Lower lobe of right lung (tissue), 2 donors: ENCODE data around the gene CELA2A. TPM values are rescaled to one million over a fixed set of nuclear protein-coding genes. Genes with fewer than 3 reads are reported as not detected.

Source experiments
- ATAC-seq, 2 donors: fragments of 200-7000 bp; cut with Tn5 transposase; one replicate each; pipeline ENCODE4 v1.9.1; 2020 to 2022; ENCODE audit warnings: mild to moderate bottlenecking in 2 of 2, moderate library complexity in 2 of 2
- DNase-seq: peaks from one replicate; pipeline ENCODE4 v3.0.0-alpha.2; 2020
- H3K27ac ChIP-seq: fragments of 200-600 bp; one replicate; pipeline ENCODE4 v1.8.0; 2022
- H3K27me3 ChIP-seq: fragments of 200-600 bp; one replicate; pipeline ENCODE4 v1.8.0; 2022; ENCODE audit warnings: low read depth
- H3K36me3 ChIP-seq: fragments of 200-600 bp; one replicate; pipeline ENCODE4 v1.8.0; 2022; ENCODE audit warnings: mild to moderate bottlenecking
- H3K4me1 ChIP-seq: fragments of 200-600 bp; one replicate; pipeline ENCODE4 v1.8.0; 2022
- H3K4me3 ChIP-seq: fragments of 200-600 bp; one replicate; pipeline ENCODE4 v1.8.0; 2022; ENCODE audit warnings: mild to moderate bottlenecking
- H3K9me3 ChIP-seq: fragments of 200-600 bp; one replicate; pipeline ENCODE4 v1.8.0; 2022
- CTCF ChIP-seq: fragments of 200-600 bp; IDR thresholded peaks from one replicate; pipeline ENCODE4 v1.8.0; 2022; ENCODE audit warnings: antibody characterized with exemption, mild to moderate bottlenecking
- intact Hi-C: fragments of 100-400 bp; cut with DNase I; formaldehyde crosslinking; loops from one replicate; pipeline ENCODE4 v1.11.0; 2022
- total RNA-seq: library from RNA; stranded (reverse); fragmentation: NEBNext Ultra II Directional; extraction: Animal tissue kit (Norgen Biotek cat#: 25700); gene quantifications from one replicate; pipeline ENCODE4 v1.2.1, GENCODE V29; 2021
- donor health status: DM: no; HTN: yes; CAD: no; lungs with severe emphysema.

Gene CELA2A
- total RNA-seq, 1 donor from 2014 or later, result not detected

- no peak overlapping the region for H3K4me3 ChIP-seq
- no peak for TF ChIP-seq CTCF
Observed at GRCh38 chr1:15435239-15436077, 21.1 kb upstream of the CELA2A start.

GRCh38 chr1:15436881-15437442, 19.6 kb upstream of the CELA2A start:
- Histone ChIP-seq H3K36me3 (no peaks in the 10 kb centered on the region), H3K4me3 (no peak overlapping the region), H3K4me1 (peaks cover 5% of the 10 kb centered on the region), H3K9me3 (no peaks in the 10 kb centered on the region), H3K27ac (no peak overlapping the region), H3K27me3 (no peaks in the 10 kb centered on the region)
- no peak for TF ChIP-seq CTCF
- DNase-seq (no peak), ATAC-seq (no peak)
- intact Hi-C loops, result no loop called here

More at GRCh38 chr1:15435239-15436077, 21.1 kb upstream of the CELA2A start:
- no peak for ATAC-seq
- Histone ChIP-seq H3K9me3 (no peaks in the 10 kb centered on the region), H3K27me3 (no peaks in the 10 kb centered on the region), H3K36me3 (peaks cover 9% of the 10 kb centered on the region), H3K27ac (no peak overlapping the region), H3K4me1 (peaks cover 5% of the 10 kb centered on the region)
- intact Hi-C loops, result no loop called here
- DNase-seq, result no peak

GRCh38 chr1:15439325-15439724, 17.2 kb upstream of the CELA2A start:
- Histone ChIP-seq H3K4me1 (peaks cover 5% of the 10 kb centered on the region), H3K4me3 (no peak overlapping the region), H3K9me3 (no peaks in the 10 kb centered on the region), H3K27ac (no peak overlapping the region), H3K27me3 (no peaks in the 10 kb centered on the region), H3K36me3 (no peaks in the 10 kb centered on the region)
- DNase-seq (no peak), ATAC-seq (no peak)
- no peak for TF ChIP-seq CTCF
- intact Hi-C loops, result no loop called here

- Histone ChIP-seq H3K9me3 (no peaks in the 10 kb centered on the region), H3K36me3 (no peaks in the 10 kb centered on the region), H3K27me3 (no peaks in the 10 kb centered on the region), H3K27ac (no peak overlapping the region), H3K4me1 (no peaks in the 10 kb centered on the region), H3K4me3 (no peak overlapping the region)
- ATAC-seq (no peak), DNase-seq (no peak)
- no peak for TF ChIP-seq CTCF
- intact Hi-C loops, result no loop called here
Observed at GRCh38 chr1:15440357-15440756, 16.2 kb upstream of the CELA2A start.

GRCh38 chr1:15441247-15441646, 15.3 kb upstream of the CELA2A start:
- DNase-seq (no peak), ATAC-seq (no peak)
- Histone ChIP-seq H3K27ac (no peak overlapping the region), H3K9me3 (no peaks in the 10 kb centered on the region), H3K4me1 (no peaks in the 10 kb centered on the region), H3K36me3 (no peaks in the 10 kb centered on the region), H3K4me3 (no peak overlapping the region), H3K27me3 (no peaks in the 10 kb centered on the region)
- no peak for TF ChIP-seq CTCF
- intact Hi-C loops, result no loop called here
